K562 (cell line): Measurements from ENCODE around the gene FAM124A.

Experiments
- AFF4 ChIP-seq: sonication (generic); formaldehyde crosslinking; IDR thresholded peaks from 2 replicates; pipeline ENCODE4 v1.8.0; 2023; ENCODE audit warnings: mild to moderate bottlenecking, missing genetic modification reagents
- CREB3L1 ChIP-seq: fragments of 450-650 bp; IDR thresholded peaks from 2 replicates; pipeline ENCODE4 v1.6.1; 2014; ENCODE audit warnings: low read depth, mild to moderate bottlenecking, moderate library complexity, borderline replicate concordance
- JUN ChIP-seq, 2 experiments: sonication (generic) in 1 of 2; formaldehyde crosslinking in 1 of 2; IDR thresholded peaks; 2 replicates each; pipeline versions ENCODE4 v1.6.1 to v1.8.0; 2012 to 2022; ENCODE audit warnings: borderline replicate concordance in 2 of 2, mild to moderate bottlenecking in 2 of 2, improper control_type of control experiment in 1 of 2, low read depth in 1 of 2, low read length in 1 of 2, missing genetic modification reagents in 1 of 2
- MED1 ChIP-seq: sonication (generic); formaldehyde crosslinking; IDR thresholded peaks from 2 replicates; pipeline ENCODE4 v1.8.1; 2023; ENCODE audit warnings: missing genetic modification reagents, borderline replicate concordance
- TEAD4 ChIP-seq, 2 experiments: sonication (generic) in 1 of 2; formaldehyde crosslinking in 1 of 2; IDR thresholded peaks; 2 replicates each; pipeline versions ENCODE4 v1.6.1 to v1.8.0; 2012 to 2022; ENCODE audit warnings: borderline replicate concordance in 1 of 2, inconsistent platforms in 1 of 2, low read length in 1 of 2, mild to moderate bottlenecking in 1 of 2, missing genetic modification reagents in 1 of 2

GRCh38 chr13:51311231-51311630, 89.0 kb downstream of the FAM124A start:
- TF ChIP-seq JUN (IDR thresholded peaks at IDR 0.05; ENCODE audit: borderline replicate concordance, low read depth, low read length) (no peak), JUN (CRISPR knock-in tag; IDR thresholded peaks at IDR 0.05; ENCODE audit: borderline replicate concordance) (no peak), MED1 (no peak), AFF4 (CRISPR knock-in tag) (no peak), TEAD4 (IDR thresholded peaks at IDR 0.05; ENCODE audit: low read length) (no peak), TEAD4 (CRISPR knock-in tag; IDR thresholded peaks at IDR 0.05; ENCODE audit: borderline replicate concordance) (no peak), CREB3L1 (no peak)
